ENCODE data around the gene TEX44.

The TEX44 gene

DNA sequence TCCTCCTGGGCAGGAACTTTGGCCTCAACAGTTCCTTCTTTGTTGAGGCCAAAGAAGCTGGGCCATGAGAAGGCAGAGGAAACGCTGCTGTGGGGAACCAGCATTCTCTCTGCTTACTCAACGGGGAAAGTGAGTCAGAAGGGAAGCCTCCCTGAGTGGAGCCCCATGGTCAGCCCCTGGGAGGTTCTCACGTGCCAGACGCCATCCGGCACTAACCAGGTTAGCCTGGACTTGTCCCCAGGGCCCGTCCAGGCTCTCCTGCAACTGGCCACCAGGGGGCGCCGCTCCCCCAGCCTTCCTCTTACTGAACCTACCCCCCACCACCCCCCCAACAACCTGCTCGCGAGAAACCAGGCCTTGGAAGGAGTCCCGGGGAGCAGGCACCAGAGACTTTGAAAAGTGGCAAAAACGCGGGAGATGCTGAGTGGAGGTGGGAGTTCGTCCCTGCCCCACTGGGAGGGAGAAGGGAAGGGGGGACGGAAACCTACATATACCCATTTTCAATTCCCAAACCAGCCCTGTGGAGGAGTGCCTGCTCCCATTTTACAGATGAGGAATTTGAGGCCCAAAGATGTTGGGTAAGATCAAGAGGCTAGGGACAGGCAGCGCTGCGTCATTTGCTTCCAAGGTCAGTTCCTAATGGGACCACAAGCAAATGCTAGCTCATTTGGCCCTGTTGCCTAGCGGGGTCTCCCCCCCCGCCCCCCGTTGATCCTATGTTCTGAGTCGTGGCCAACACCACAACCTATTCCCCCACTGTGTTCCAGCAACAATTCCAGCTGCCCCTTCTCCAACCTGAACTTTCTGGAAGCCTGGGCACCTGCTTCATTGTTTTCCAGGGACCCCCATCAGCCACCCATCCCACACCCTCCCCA is 20.0 kb downstream of the TEX44 start:
- WGBS = 29% methylated on average over 14 of the region's 21 CpGs
- peaks cover 0 to 3% of the 10 kb centered on the region in 2 experiments for H3K27me3 ChIP-seq (ENCODE audit: control insufficient read depth in 1 of 2, insufficient read depth in 1 of 2, low read length in 2 of 2)
- peak overlapping the region; percentile 94 for H4K91ac ChIP-seq (ENCODE audit: low read length)
- no peak overlapping the region for H3K23ac ChIP-seq (ENCODE audit: low read length in 2 of 2)
- H3K18ac ChIP-seq (ENCODE audit: low read depth in 1 of 2, low read length in 2 of 2) = peak overlapping the region; percentile 52 to 94
- DNase-seq = peak; percentile 97
- H3K4me2 ChIP-seq (ENCODE audit: low read length, poor library complexity, severe bottlenecking) = peak overlapping the region; percentile 52
- H3K79me1 ChIP-seq (replicated peaks; ENCODE audit: low read length, poor library complexity, severe bottlenecking) = no peaks in the 10 kb centered on the region
- H2BK15ac ChIP-seq (ENCODE audit: low read depth, poor library complexity, severe bottlenecking) = peak overlapping the region; percentile 63
- H3K4ac ChIP-seq (ENCODE audit: low read depth in 1 of 2, low read length in 2 of 2) = peak overlapping the region; percentile 83 to 84
- peak overlapping the region in 1 of 2 experiments; percentile 26 for H3K4me3 ChIP-seq (ENCODE audit: insufficient read depth in 1 of 2, low read depth in 1 of 2, low read length in 2 of 2)
- H2BK120ac ChIP-seq (ENCODE audit: low read depth, low read length) = peak overlapping the region; percentile 64
- peak overlapping the region; percentile 97 for H4K8ac ChIP-seq (ENCODE audit: low read length)
- peaks cover 36% of the 10 kb centered on the region for H3K4me1 ChIP-seq (ENCODE audit: control insufficient read depth, insufficient read depth, low read depth, low read length)
- peak overlapping the region; percentile 70 to 82 for H2BK12ac ChIP-seq (ENCODE audit: low read length in 2 of 2)
- H2AFZ ChIP-seq (ENCODE audit: low read depth, low read length) = peak overlapping the region; percentile 20
- peak overlapping the region in 1 of 2 experiments; percentile 38 for H3K14ac ChIP-seq (ENCODE audit: low read length in 2 of 2)
- no peaks in the 10 kb centered on the region for H3K36me3 ChIP-seq (ENCODE audit: control insufficient read depth in 1 of 2, insufficient read depth in 2 of 2, low read depth in 1 of 2, low read length in 2 of 2)
- H3K9me3 ChIP-seq (ENCODE audit: control insufficient read depth, low read length) = no peaks in the 10 kb centered on the region
- H2AK5ac ChIP-seq (ENCODE audit: low read length, severe bottlenecking) = peak overlapping the region; percentile 33
- H3K27ac ChIP-seq (ENCODE audit: low read length, poor library complexity, severe bottlenecking) = peak overlapping the region; percentile 90
- H2BK5ac ChIP-seq (ENCODE audit: low read depth, low read length, poor library complexity, severe bottlenecking) = peak overlapping the region; percentile 45
- H3K9ac ChIP-seq (ENCODE audit: low read length) = peak overlapping the region; percentile 94

DNA sequence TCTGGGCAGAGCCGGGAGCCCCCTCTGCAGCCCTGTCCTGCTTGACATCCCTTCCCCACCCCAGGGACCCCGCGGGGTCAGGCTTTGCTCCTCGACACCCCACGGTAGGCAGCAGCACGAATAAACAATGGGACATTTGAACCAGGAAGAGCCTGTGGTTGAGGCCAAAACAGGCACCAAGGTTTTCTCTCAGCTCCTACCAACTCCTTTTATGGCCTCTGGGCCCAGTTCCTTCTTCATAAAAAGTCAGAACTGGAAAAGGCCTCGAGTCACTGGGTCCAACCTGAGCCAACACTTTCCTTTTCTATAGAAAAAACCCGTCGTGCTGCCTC is 20.6 kb downstream of the TEX44 start:
- H3K4me1 ChIP-seq (ENCODE audit: control insufficient read depth, insufficient read depth, low read depth, low read length) = peaks cover 36% of the 10 kb centered on the region
- H3K4me2 ChIP-seq (ENCODE audit: low read length, poor library complexity, severe bottlenecking) = peak overlapping the region; percentile 93
- H3K18ac ChIP-seq (ENCODE audit: low read depth in 1 of 2, low read length in 2 of 2) = peak overlapping the region; percentile 52 to 94
- H2BK5ac ChIP-seq (ENCODE audit: low read depth, low read length, poor library complexity, severe bottlenecking) = no peak overlapping the region
- H3K9me3 ChIP-seq (ENCODE audit: control insufficient read depth, low read length) = no peaks in the 10 kb centered on the region
- H3K79me1 ChIP-seq (replicated peaks; ENCODE audit: low read length, poor library complexity, severe bottlenecking) = no peaks in the 10 kb centered on the region
- peak overlapping the region; percentile 64 for H2BK120ac ChIP-seq (ENCODE audit: low read depth, low read length)
- peak overlapping the region; percentile 78 for H2BK15ac ChIP-seq (ENCODE audit: low read depth, poor library complexity, severe bottlenecking)
- H3K14ac ChIP-seq (ENCODE audit: low read length in 2 of 2) = peak overlapping the region; percentile 38 to 51
- peak overlapping the region; percentile 94 for H3K9ac ChIP-seq (ENCODE audit: low read length)
- H2BK12ac ChIP-seq (ENCODE audit: low read length in 2 of 2) = peak overlapping the region; percentile 70 to 88
- WGBS = 16% methylated on average over 9 of the region's 9 CpGs
- H3K23ac ChIP-seq (ENCODE audit: low read length in 2 of 2) = peak overlapping the region in 1 of 2 experiments; percentile 85
- no peak for DNase-seq
- peak overlapping the region; percentile 33 for H2AK5ac ChIP-seq (ENCODE audit: low read length, severe bottlenecking)
- peaks cover 0 to 4% of the 10 kb centered on the region in 2 experiments for H3K27me3 ChIP-seq (ENCODE audit: control insufficient read depth in 1 of 2, insufficient read depth in 1 of 2, low read length in 2 of 2)
- H3K36me3 ChIP-seq (ENCODE audit: control insufficient read depth in 1 of 2, insufficient read depth in 2 of 2, low read depth in 1 of 2, low read length in 2 of 2) = no peaks in the 10 kb centered on the region
- H4K91ac ChIP-seq (ENCODE audit: low read length) = peak overlapping the region; percentile 94
- H4K8ac ChIP-seq (ENCODE audit: low read length) = peak overlapping the region; percentile 97
- peak overlapping the region in 1 of 2 experiments; percentile 67 for H3K4me3 ChIP-seq (ENCODE audit: insufficient read depth in 1 of 2, low read depth in 1 of 2, low read length in 2 of 2)
- H3K27ac ChIP-seq (ENCODE audit: low read length, poor library complexity, severe bottlenecking) = peak overlapping the region; percentile 78
- peak overlapping the region; percentile 83 to 88 for H3K4ac ChIP-seq (ENCODE audit: low read depth in 1 of 2, low read length in 2 of 2)
- no peak overlapping the region for H2AFZ ChIP-seq (ENCODE audit: low read depth, low read length)

DNA sequence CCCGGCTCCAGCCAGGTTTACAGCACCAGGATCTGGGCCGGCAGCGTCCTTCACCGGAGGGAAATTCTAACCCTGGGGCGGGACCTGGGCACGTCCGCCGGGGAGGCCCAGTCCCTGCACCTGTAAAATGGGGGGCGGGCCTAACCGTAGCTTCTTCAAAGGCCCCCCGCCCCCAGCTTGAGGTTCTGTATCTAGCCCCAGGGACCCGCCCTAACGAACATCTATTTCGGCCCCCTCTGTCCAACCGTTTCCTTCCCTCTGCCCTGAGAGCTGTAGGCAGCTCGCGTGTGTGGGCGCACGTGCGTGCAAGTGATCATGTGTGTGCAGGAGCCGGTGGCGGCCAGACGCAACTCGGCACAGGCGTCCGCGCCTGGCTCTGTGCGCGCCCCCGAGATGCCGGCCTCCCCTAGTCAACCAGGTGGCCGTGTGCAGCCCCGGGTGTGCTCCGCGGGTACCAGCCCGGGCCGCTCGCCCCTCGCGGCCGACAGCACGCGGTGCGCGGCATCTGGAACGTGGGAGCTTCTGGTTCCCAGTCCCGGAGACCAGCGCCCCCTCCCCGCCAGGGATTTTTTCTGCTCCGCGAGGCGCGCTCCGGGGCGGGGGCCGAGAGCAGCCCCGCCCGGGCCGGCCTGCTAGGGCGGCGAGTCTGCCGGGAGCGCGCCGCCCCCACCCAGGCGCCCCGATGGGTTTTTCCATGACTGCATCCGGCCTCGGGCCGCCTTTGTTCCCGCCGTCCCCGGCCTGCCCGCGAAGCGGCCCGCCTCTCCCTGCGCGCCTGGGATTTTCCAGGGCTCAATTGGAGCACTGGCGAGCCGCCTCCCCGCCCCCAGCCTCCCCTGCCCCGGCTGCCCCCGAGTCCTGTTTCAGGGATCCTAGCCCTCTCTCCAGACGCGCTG is 21.2 kb downstream of the TEX44 start:
- Histone ChIP-seq H3K9ac (ENCODE audit: low read length) (peak overlapping the region; percentile 94), H3K4me1 (ENCODE audit: control insufficient read depth, insufficient read depth, low read depth, low read length) (peaks cover 36% of the 10 kb centered on the region), H3K4me3 (ENCODE audit: insufficient read depth in 1 of 2, low read depth in 1 of 2, low read length in 2 of 2) (peak overlapping the region; percentile 31 to 71), H3K36me3 (ENCODE audit: control insufficient read depth in 1 of 2, insufficient read depth in 2 of 2, low read depth in 1 of 2, low read length in 2 of 2) (no peaks in the 10 kb centered on the region), H4K8ac (ENCODE audit: low read length) (peak overlapping the region; percentile 97), H2AK5ac (ENCODE audit: low read length, severe bottlenecking) (no peak overlapping the region), H3K79me1 (replicated peaks; ENCODE audit: low read length, poor library complexity, severe bottlenecking) (no peaks in the 10 kb centered on the region), H3K23ac (ENCODE audit: low read length in 2 of 2) (peak overlapping the region in 1 of 2 experiments; percentile 73), H2BK15ac (ENCODE audit: low read depth, poor library complexity, severe bottlenecking) (peak overlapping the region; percentile 78), H3K14ac (ENCODE audit: low read length in 2 of 2) (peak overlapping the region in 1 of 2 experiments; percentile 38), H4K91ac (ENCODE audit: low read length) (peak overlapping the region; percentile 94), H3K9me3 (ENCODE audit: control insufficient read depth, low read length) (no peaks in the 10 kb centered on the region), H2BK5ac (ENCODE audit: low read depth, low read length, poor library complexity, severe bottlenecking) (peak overlapping the region; percentile 58), H2BK120ac (ENCODE audit: low read depth, low read length) (peak overlapping the region; percentile 22), H3K18ac (ENCODE audit: low read depth in 1 of 2, low read length in 2 of 2) (peak overlapping the region; percentile 94), H3K27me3 (ENCODE audit: control insufficient read depth in 1 of 2, insufficient read depth in 1 of 2, low read length in 2 of 2) (peaks cover 0 to 4% of the 10 kb centered on the region in 2 experiments), H3K4me2 (ENCODE audit: low read length, poor library complexity, severe bottlenecking) (peak overlapping the region; percentile 93), H2AFZ (ENCODE audit: low read depth, low read length) (peak overlapping the region; percentile 44), H3K27ac (ENCODE audit: low read length, poor library complexity, severe bottlenecking) (peak overlapping the region; percentile 78), H2BK12ac (ENCODE audit: low read length in 2 of 2) (peak overlapping the region in 1 of 2 experiments; percentile 65), H3K4ac (ENCODE audit: low read depth in 1 of 2, low read length in 2 of 2) (peak overlapping the region; percentile 83 to 88)
- 2% methylated on average over 71 of the region's 86 CpGs for WGBS
- DNase-seq = peak; percentile 94
